ENCODE measurements around the gene ZBTB11.
"Not testable (repeated sequence)": the region's sequence is repeated elsewhere in the genome, so short reads cannot be mapped to it uniquely, and the experiment has no call there.

Gene ZBTB11

GRCh38 chr3:101637451-101637850 lies 39.5 kb downstream of the ZBTB11 start:
- peaks cover 6% of the 10 kb centered on the region for H3K4me1 ChIP-seq (ENCODE audit: control insufficient read depth, insufficient read depth, low read length)
- no peak overlapping the region for H3K4me3 ChIP-seq (ENCODE audit: low read depth, low read length)
- no peaks in the 10 kb centered on the region for H3K27me3 ChIP-seq (ENCODE audit: control insufficient read depth, insufficient read depth, low read length)
- H3K9me3 ChIP-seq (ENCODE audit: control insufficient read depth, insufficient read depth, low read length) = no peaks in the 10 kb centered on the region
- no peaks in the 10 kb centered on the region for H3K36me3 ChIP-seq (ENCODE audit: control insufficient read depth, insufficient read depth, low read length)
- no peak overlapping the region for H3K9ac ChIP-seq (ENCODE audit: low read depth, low read length)

- H3K4me3 ChIP-seq (ENCODE audit: low read depth, low read length) = no peak overlapping the region
- H3K36me3 ChIP-seq (ENCODE audit: control insufficient read depth, insufficient read depth, low read length) = no peaks in the 10 kb centered on the region
- H3K27me3 ChIP-seq (ENCODE audit: control insufficient read depth, insufficient read depth, low read length) = no peaks in the 10 kb centered on the region
- H3K9ac ChIP-seq (ENCODE audit: low read depth, low read length) = no peak overlapping the region
- H3K4me1 ChIP-seq (ENCODE audit: control insufficient read depth, insufficient read depth, low read length) = peaks cover 6% of the 10 kb centered on the region
- no peaks in the 10 kb centered on the region for H3K9me3 ChIP-seq (ENCODE audit: control insufficient read depth, insufficient read depth, low read length)
These were observed 40.8 kb downstream of the ZBTB11 start for GRCh38 chr3:101635954-101636798.

- H3K4me1 ChIP-seq (ENCODE audit: control insufficient read depth, insufficient read depth, low read length) = peaks cover 6% of the 10 kb centered on the region
- H3K27me3 ChIP-seq (ENCODE audit: control insufficient read depth, insufficient read depth, low read length) = no peaks in the 10 kb centered on the region
- H3K9ac ChIP-seq (ENCODE audit: low read depth, low read length) = no peak overlapping the region
- H3K36me3 ChIP-seq (ENCODE audit: control insufficient read depth, insufficient read depth, low read length) = no peaks in the 10 kb centered on the region
- H3K9me3 ChIP-seq (ENCODE audit: control insufficient read depth, insufficient read depth, low read length) = no peaks in the 10 kb centered on the region
- no peak overlapping the region for H3K4me3 ChIP-seq (ENCODE audit: low read depth, low read length)
These were observed 41.6 kb downstream of the ZBTB11 start for GRCh38 chr3:101635345-101635744.

GRCh38 chr3:101634591-101635196 lies 42.2 kb downstream of the ZBTB11 start:
- Histone ChIP-seq H3K36me3 (ENCODE audit: control insufficient read depth, insufficient read depth, low read length) (no peaks in the 10 kb centered on the region), H3K9me3 (ENCODE audit: control insufficient read depth, insufficient read depth, low read length) (no peaks in the 10 kb centered on the region), H3K9ac (ENCODE audit: low read depth, low read length) (no peak overlapping the region), H3K27me3 (ENCODE audit: control insufficient read depth, insufficient read depth, low read length) (no peaks in the 10 kb centered on the region), H3K4me3 (ENCODE audit: low read depth, low read length) (no peak overlapping the region), H3K4me1 (ENCODE audit: control insufficient read depth, insufficient read depth, low read length) (peaks cover 6% of the 10 kb centered on the region)

DNA sequence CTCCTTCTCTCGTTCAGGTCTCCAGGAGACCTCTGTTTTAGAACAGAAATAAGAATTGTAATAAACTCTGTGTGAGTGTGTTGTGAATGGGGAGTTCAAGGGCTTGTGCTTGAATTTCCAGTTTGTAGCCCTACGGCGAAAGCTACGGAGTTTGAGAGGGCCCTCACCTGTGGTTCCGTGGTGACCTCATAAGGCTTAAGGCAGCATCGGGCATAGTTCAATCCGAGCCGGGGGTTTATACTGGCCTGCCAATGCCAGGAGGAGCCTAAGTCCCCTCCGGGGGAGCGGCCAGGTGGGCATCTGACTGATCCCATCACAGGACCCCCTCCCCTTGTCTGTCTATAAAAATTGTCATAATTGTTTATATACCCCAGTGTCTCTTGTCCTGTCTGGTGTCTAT lies 43.7 kb downstream of the ZBTB11 start:
- H3K27me3 ChIP-seq (ENCODE audit: control insufficient read depth, insufficient read depth, low read length) = no peaks in the 10 kb centered on the region
- H3K36me3 ChIP-seq (ENCODE audit: control insufficient read depth, insufficient read depth, low read length) = no peaks in the 10 kb centered on the region
- peaks cover 6% of the 10 kb centered on the region for H3K4me1 ChIP-seq (ENCODE audit: control insufficient read depth, insufficient read depth, low read length)
- H3K9ac ChIP-seq (ENCODE audit: low read depth, low read length) = no peak overlapping the region
- no peak overlapping the region for H3K4me3 ChIP-seq (ENCODE audit: low read depth, low read length)
- no peaks in the 10 kb centered on the region for H3K9me3 ChIP-seq (ENCODE audit: control insufficient read depth, insufficient read depth, low read length)

DNA sequence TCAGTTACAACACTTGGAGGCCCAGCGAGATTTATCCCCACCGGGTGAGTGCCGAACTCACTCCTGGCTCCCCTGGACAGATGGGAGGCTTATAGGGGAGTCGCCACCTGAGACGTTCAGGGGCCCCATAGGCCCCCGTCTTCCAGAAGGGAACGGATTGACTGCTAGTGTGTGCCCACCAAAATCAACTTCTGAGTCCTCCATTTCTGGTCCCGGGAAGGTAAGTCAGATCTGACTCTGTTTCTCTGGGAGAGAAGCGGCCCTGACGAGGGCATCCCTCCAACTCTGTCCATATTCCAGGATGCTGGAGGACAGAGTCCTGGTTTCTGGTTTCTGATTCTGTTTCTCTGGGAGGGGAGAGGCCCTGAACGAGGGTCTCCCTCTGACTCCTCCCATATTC lies 44.3 kb downstream of the ZBTB11 start:
- no peak overlapping the region for H3K9ac ChIP-seq (ENCODE audit: low read depth, low read length)
- H3K4me1 ChIP-seq (ENCODE audit: control insufficient read depth, insufficient read depth, low read length) = peaks cover 2% of the 10 kb centered on the region
- no peaks in the 10 kb centered on the region for H3K9me3 ChIP-seq (ENCODE audit: control insufficient read depth, insufficient read depth, low read length)
- no peak overlapping the region for H3K4me3 ChIP-seq (ENCODE audit: low read depth, low read length)
- no peaks in the 10 kb centered on the region for H3K36me3 ChIP-seq (ENCODE audit: control insufficient read depth, insufficient read depth, low read length)
- no peaks in the 10 kb centered on the region for H3K27me3 ChIP-seq (ENCODE audit: control insufficient read depth, insufficient read depth, low read length)

DNA sequence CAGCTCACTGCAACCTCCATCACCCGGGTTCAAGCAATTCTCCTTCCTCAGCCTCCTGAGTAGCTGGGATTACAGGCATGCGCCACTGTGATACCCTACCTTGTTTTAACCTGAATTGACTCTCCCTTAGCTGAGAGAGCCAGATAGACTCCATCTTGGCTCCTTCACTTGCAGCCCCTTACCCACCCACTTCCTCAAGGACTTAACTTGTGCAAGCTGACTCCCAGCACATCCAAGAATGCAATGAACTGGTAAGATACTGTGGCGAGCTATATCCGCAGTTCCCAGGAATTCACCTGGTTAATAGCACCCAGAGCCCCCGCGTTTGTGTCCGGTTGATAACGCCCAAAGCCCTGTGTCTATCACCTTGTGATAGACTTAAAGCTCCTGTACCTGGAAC lies 45.0 kb downstream of the ZBTB11 start:
- not testable (repeated sequence) for H3K9ac ChIP-seq (ENCODE audit: low read depth, low read length); H3K9me3 ChIP-seq (ENCODE audit: control insufficient read depth, insufficient read depth, low read length); H3K27me3 ChIP-seq (ENCODE audit: control insufficient read depth, insufficient read depth, low read length); H3K4me3 ChIP-seq (ENCODE audit: low read depth, low read length); H3K4me1 ChIP-seq (ENCODE audit: control insufficient read depth, insufficient read depth, low read length); H3K36me3 ChIP-seq (ENCODE audit: control insufficient read depth, insufficient read depth, low read length)

DNA sequence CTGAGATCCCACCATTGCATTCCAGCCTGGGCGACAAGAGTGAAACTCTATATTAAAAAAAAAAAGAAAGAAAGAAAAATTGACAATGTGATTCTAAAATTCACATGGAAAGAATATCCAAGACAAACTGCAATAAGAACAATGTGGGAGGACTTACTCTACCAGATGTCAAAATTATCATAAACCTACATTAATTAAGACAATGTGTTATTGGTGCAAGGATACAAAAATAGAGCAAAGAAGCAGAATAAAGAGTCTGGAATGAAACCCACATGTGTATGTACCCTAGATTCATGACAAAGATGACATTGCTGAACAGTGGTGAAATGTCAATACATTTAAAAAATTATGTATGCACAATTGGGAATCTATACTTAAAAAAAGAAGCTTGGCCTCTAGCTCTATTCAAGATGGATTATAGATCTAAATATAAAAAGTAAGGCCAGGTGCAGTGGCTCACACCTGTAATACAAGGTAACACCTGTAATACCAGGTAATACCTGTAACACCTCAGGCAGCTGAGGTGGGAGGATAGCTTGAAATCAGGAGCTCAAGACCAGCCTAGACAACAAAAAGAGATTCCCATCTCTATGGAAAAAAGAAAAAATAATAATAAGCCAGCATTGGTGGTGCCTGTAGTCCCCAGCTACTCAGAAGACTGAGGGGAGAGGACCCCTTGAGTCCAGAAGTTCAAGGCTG lies 45.7 kb downstream of the ZBTB11 start:
- Histone ChIP-seq H3K4me3 (ENCODE audit: low read depth, low read length) (no peak overlapping the region), H3K36me3 (ENCODE audit: control insufficient read depth, insufficient read depth, low read length) (no peaks in the 10 kb centered on the region), H3K9ac (ENCODE audit: low read depth, low read length) (no peak overlapping the region), H3K27me3 (ENCODE audit: control insufficient read depth, insufficient read depth, low read length) (no peaks in the 10 kb centered on the region), H3K9me3 (ENCODE audit: control insufficient read depth, insufficient read depth, low read length) (no peaks in the 10 kb centered on the region), H3K4me1 (ENCODE audit: control insufficient read depth, insufficient read depth, low read length) (peaks cover 2% of the 10 kb centered on the region)

GRCh38 chr3:101629219-101629618 lies 47.7 kb downstream of the ZBTB11 start:
- H3K9ac ChIP-seq (ENCODE audit: low read depth, low read length) = no peak overlapping the region
- H3K36me3 ChIP-seq (ENCODE audit: control insufficient read depth, insufficient read depth, low read length) = no peaks in the 10 kb centered on the region
- no peaks in the 10 kb centered on the region for H3K9me3 ChIP-seq (ENCODE audit: control insufficient read depth, insufficient read depth, low read length)
- no peaks in the 10 kb centered on the region for H3K27me3 ChIP-seq (ENCODE audit: control insufficient read depth, insufficient read depth, low read length)
- no peaks in the 10 kb centered on the region for H3K4me1 ChIP-seq (ENCODE audit: control insufficient read depth, insufficient read depth, low read length)
- no peak overlapping the region for H3K4me3 ChIP-seq (ENCODE audit: low read depth, low read length)

DNA sequence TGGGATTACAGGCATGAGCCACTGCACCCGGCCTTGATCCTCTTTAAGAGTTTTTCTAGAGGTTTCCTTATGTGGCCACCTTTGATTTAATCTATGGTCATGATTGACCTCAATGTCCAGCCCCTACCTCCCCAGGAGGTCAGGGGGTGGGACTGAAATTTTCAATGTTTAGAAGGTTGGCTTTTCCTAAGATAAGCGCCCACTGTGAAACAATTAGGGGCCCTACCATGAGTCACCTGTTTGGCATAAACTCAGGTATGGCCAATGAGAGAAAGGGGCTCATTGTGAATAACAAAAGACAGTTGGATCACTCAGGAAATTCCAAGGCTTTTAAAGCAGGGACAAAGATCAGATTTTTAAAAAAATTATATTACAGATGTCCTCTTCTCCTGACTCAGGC lies 51.1 kb downstream of the ZBTB11 start:
- Histone ChIP-seq H3K9ac (ENCODE audit: low read depth, low read length) (no peak overlapping the region), H3K27me3 (ENCODE audit: control insufficient read depth, insufficient read depth, low read length) (no peaks in the 10 kb centered on the region), H3K4me1 (ENCODE audit: control insufficient read depth, insufficient read depth, low read length) (no peaks in the 10 kb centered on the region), H3K9me3 (ENCODE audit: control insufficient read depth, insufficient read depth, low read length) (no peaks in the 10 kb centered on the region), H3K4me3 (ENCODE audit: low read depth, low read length) (no peak overlapping the region), H3K36me3 (ENCODE audit: control insufficient read depth, insufficient read depth, low read length) (no peaks in the 10 kb centered on the region)

GRCh38 chr3:101624857-101625256 lies 52.1 kb downstream of the ZBTB11 start:
- Histone ChIP-seq H3K4me3 (ENCODE audit: low read depth, low read length) (no peak overlapping the region), H3K9ac (ENCODE audit: low read depth, low read length) (no peak overlapping the region), H3K27me3 (ENCODE audit: control insufficient read depth, insufficient read depth, low read length) (no peaks in the 10 kb centered on the region), H3K36me3 (ENCODE audit: control insufficient read depth, insufficient read depth, low read length) (no peaks in the 10 kb centered on the region), H3K9me3 (ENCODE audit: control insufficient read depth, insufficient read depth, low read length) (no peaks in the 10 kb centered on the region), H3K4me1 (ENCODE audit: control insufficient read depth, insufficient read depth, low read length) (no peaks in the 10 kb centered on the region)

- Histone ChIP-seq H3K4me1 (ENCODE audit: control insufficient read depth, insufficient read depth, low read length) (no peaks in the 10 kb centered on the region), H3K9me3 (ENCODE audit: control insufficient read depth, insufficient read depth, low read length) (no peaks in the 10 kb centered on the region), H3K4me3 (ENCODE audit: low read depth, low read length) (no peak overlapping the region), H3K36me3 (ENCODE audit: control insufficient read depth, insufficient read depth, low read length) (no peaks in the 10 kb centered on the region), H3K9ac (ENCODE audit: low read depth, low read length) (no peak overlapping the region), H3K27me3 (ENCODE audit: control insufficient read depth, insufficient read depth, low read length) (no peaks in the 10 kb centered on the region)
These were observed 53.3 kb downstream of the ZBTB11 start for GRCh38 chr3:101623656-101624055.

Data from iPS-15b (cell line).